ENCODE measurements around the gene CDHR3.
"Not testable (repeated sequence)": the region's sequence is repeated elsewhere in the genome, so short reads cannot be mapped to it uniquely, and the experiment has no call there.

The CDHR3 gene

GRCh38 chr7:105935250-105935649 lies 27.8 kb upstream of the CDHR3 start:
- WGBS, 2 experiments (ENCODE audit: insufficient coverage in 2 of 2), result 96 to 98% methylated on average over 3 to 4 of the region's 5 CpGs
- Histone ChIP-seq H3K4me3 (ENCODE audit: extremely low read depth, insufficient read depth, low read length, poor library complexity, severe bottlenecking) (no peak overlapping the region), H3K4me1 (ENCODE audit: control insufficient read depth, insufficient read depth, low read length, poor library complexity, severe bottlenecking) (peaks cover 3% of the 10 kb centered on the region), H3K36me3 (ENCODE audit: control insufficient read depth, insufficient read depth, low read length) (no peaks in the 10 kb centered on the region), H3K27ac (ENCODE audit: low read depth, low read length, severe bottlenecking) (no peak overlapping the region), H3K9me3 (ENCODE audit: control insufficient read depth, low read length) (no peaks in the 10 kb centered on the region)

GRCh38 chr7:105937411-105937810 lies 25.7 kb upstream of the CDHR3 start:
- no peak overlapping the region for H3K27ac ChIP-seq (ENCODE audit: low read depth, low read length, severe bottlenecking)
- H3K9me3 ChIP-seq (ENCODE audit: control insufficient read depth, low read length), result no peaks in the 10 kb centered on the region
- H3K4me3 ChIP-seq (ENCODE audit: extremely low read depth, insufficient read depth, low read length, poor library complexity, severe bottlenecking), result no peak overlapping the region
- peaks cover 6% of the 10 kb centered on the region for H3K4me1 ChIP-seq (ENCODE audit: control insufficient read depth, insufficient read depth, low read length, poor library complexity, severe bottlenecking)
- 80 to 89% methylated on average over 1 of the region's 3 CpGs for WGBS, 2 experiments (ENCODE audit: insufficient coverage in 2 of 2)
- H3K36me3 ChIP-seq (ENCODE audit: control insufficient read depth, insufficient read depth, low read length), result no peaks in the 10 kb centered on the region

- H3K4me3 ChIP-seq (ENCODE audit: extremely low read depth, insufficient read depth, low read length, poor library complexity, severe bottlenecking), result no peak overlapping the region
- WGBS, 2 experiments (ENCODE audit: insufficient coverage in 2 of 2), result 88 to 90% methylated on average over 3 to 4 of the region's 4 CpGs
- no peaks in the 10 kb centered on the region for H3K36me3 ChIP-seq (ENCODE audit: control insufficient read depth, insufficient read depth, low read length)
- H3K4me1 ChIP-seq (ENCODE audit: control insufficient read depth, insufficient read depth, low read length, poor library complexity, severe bottlenecking), result peaks cover 6% of the 10 kb centered on the region
- H3K27ac ChIP-seq (ENCODE audit: low read depth, low read length, severe bottlenecking), result peak overlapping the region; percentile 23
- H3K9me3 ChIP-seq (ENCODE audit: control insufficient read depth, low read length), result no peaks in the 10 kb centered on the region
Observed at GRCh38 chr7:105940109-105940508, 23.0 kb upstream of the CDHR3 start.

GRCh38 chr7:105941596-105941995 lies 21.5 kb upstream of the CDHR3 start:
- Histone ChIP-seq H3K9me3 (ENCODE audit: control insufficient read depth, low read length) (no peaks in the 10 kb centered on the region), H3K27ac (ENCODE audit: low read depth, low read length, severe bottlenecking) (no peak overlapping the region), H3K4me3 (ENCODE audit: extremely low read depth, insufficient read depth, low read length, poor library complexity, severe bottlenecking) (no peak overlapping the region), H3K4me1 (ENCODE audit: control insufficient read depth, insufficient read depth, low read length, poor library complexity, severe bottlenecking) (peaks cover 6% of the 10 kb centered on the region), H3K36me3 (ENCODE audit: control insufficient read depth, insufficient read depth, low read length) (no peaks in the 10 kb centered on the region)

GRCh38 chr7:105943486-105943885 lies 19.6 kb upstream of the CDHR3 start:
- H3K4me1 ChIP-seq (ENCODE audit: control insufficient read depth, insufficient read depth, low read length, poor library complexity, severe bottlenecking), result peaks cover 6% of the 10 kb centered on the region
- 90% methylated on average over 2 of the region's 2 CpGs for WGBS, 2 experiments (ENCODE audit: insufficient coverage in 2 of 2)
- H3K27ac ChIP-seq (ENCODE audit: low read depth, low read length, severe bottlenecking), result no peak overlapping the region

GRCh38 chr7:105945848-105946247 lies 17.2 kb upstream of the CDHR3 start:
- Histone ChIP-seq H3K36me3 (ENCODE audit: control insufficient read depth, insufficient read depth, low read length) (no peaks in the 10 kb centered on the region), H3K27ac (ENCODE audit: low read depth, low read length, severe bottlenecking) (no peak overlapping the region), H3K4me3 (ENCODE audit: extremely low read depth, insufficient read depth, low read length, poor library complexity, severe bottlenecking) (no peak overlapping the region), H3K9me3 (ENCODE audit: control insufficient read depth, low read length) (no peaks in the 10 kb centered on the region), H3K4me1 (ENCODE audit: control insufficient read depth, insufficient read depth, low read length, poor library complexity, severe bottlenecking) (no peaks in the 10 kb centered on the region)
- WGBS, 2 experiments (ENCODE audit: insufficient coverage in 2 of 2), result 87 to 97% methylated on average over 6 to 9 of the region's 9 CpGs

More at GRCh38 chr7:105943486-105943885, 19.6 kb upstream of the CDHR3 start:
- Histone ChIP-seq H3K36me3 (ENCODE audit: control insufficient read depth, insufficient read depth, low read length) (no peaks in the 10 kb centered on the region), H3K4me3 (ENCODE audit: extremely low read depth, insufficient read depth, low read length, poor library complexity, severe bottlenecking) (no peak overlapping the region), H3K9me3 (ENCODE audit: control insufficient read depth, low read length) (no peaks in the 10 kb centered on the region)

DNA sequence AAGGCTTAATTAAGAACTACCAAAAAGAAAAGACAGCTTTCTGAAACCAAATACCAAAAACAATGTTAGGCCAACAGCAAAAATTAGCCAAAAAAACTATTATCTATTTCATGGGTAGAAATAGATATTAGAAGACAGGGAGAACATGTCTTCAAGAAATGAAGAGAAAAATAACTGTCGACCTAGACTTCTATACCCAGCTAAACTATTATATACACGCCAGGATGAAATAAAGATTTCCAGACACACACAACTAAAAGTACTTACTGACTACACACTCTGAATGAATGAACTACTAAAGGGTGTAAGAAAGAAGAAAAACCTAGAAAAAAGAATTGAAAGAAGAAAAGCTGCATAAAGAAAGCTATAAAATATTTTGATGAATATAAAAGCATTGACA lies 11.5 kb upstream of the CDHR3 start:
- WGBS, 2 experiments (ENCODE audit: insufficient coverage in 2 of 2), result no CpG with 5 or more reads among the region's 2 CpGs
- no peak overlapping the region for H3K27ac ChIP-seq (ENCODE audit: low read depth, low read length, severe bottlenecking)
- no peaks in the 10 kb centered on the region for H3K36me3 ChIP-seq (ENCODE audit: control insufficient read depth, insufficient read depth, low read length)
- H3K4me3 ChIP-seq (ENCODE audit: extremely low read depth, insufficient read depth, low read length, poor library complexity, severe bottlenecking), result no peak overlapping the region
- H3K4me1 ChIP-seq (ENCODE audit: control insufficient read depth, insufficient read depth, low read length, poor library complexity, severe bottlenecking), result no peaks in the 10 kb centered on the region
- peaks cover 14% of the 10 kb centered on the region for H3K9me3 ChIP-seq (ENCODE audit: control insufficient read depth, low read length)

DNA sequence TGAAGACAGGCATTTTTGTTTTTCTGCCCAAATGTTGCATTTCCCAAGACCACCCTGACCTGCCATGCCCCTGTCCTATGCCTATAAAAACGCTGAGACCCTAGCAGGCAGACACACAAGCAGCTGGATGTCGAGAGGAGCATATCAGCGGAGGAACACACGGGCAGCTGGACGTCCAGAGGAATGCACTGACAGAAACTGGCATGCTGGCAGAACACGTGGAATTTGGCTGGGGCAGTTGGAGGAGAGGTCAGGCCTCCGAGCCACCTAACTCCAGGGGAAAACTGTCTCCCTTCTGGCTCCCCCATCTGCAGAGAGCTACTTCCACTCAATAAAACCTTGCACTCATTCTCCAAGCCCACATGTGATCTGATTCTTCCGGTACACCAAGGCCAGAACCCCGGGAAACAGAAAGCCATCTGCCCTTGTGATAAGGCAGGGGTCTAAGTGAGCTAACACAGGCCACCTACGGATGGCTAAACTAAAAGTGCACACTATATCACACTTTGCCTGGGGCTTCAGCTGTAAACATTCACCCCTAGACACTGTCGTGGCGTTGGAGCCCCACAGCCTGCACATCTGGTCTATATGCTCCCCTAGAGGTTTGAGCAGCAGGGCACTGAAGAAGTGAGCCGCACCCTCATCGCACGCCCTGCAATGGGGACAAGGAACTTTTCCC lies 10.0 kb upstream of the CDHR3 start:
- WGBS, 2 experiments (ENCODE audit: insufficient coverage in 2 of 2), result 74 to 82% methylated on average over 12 to 14 of the region's 15 CpGs
- no peak overlapping the region for H3K4me3 ChIP-seq (ENCODE audit: extremely low read depth, insufficient read depth, low read length, poor library complexity, severe bottlenecking)
- no peak overlapping the region for H3K27ac ChIP-seq (ENCODE audit: low read depth, low read length, severe bottlenecking)
- H3K4me1 ChIP-seq (ENCODE audit: control insufficient read depth, insufficient read depth, low read length, poor library complexity, severe bottlenecking), result no peaks in the 10 kb centered on the region
- peaks cover 14% of the 10 kb centered on the region for H3K9me3 ChIP-seq (ENCODE audit: control insufficient read depth, low read length)
- H3K36me3 ChIP-seq (ENCODE audit: control insufficient read depth, insufficient read depth, low read length), result no peaks in the 10 kb centered on the region

- Histone ChIP-seq H3K9me3 (ENCODE audit: control insufficient read depth, low read length) (peaks cover 14% of the 10 kb centered on the region), H3K4me3 (ENCODE audit: extremely low read depth, insufficient read depth, low read length, poor library complexity, severe bottlenecking) (no peak overlapping the region), H3K36me3 (ENCODE audit: control insufficient read depth, insufficient read depth, low read length) (no peaks in the 10 kb centered on the region), H3K27ac (ENCODE audit: low read depth, low read length, severe bottlenecking) (no peak overlapping the region), H3K4me1 (ENCODE audit: control insufficient read depth, insufficient read depth, low read length, poor library complexity, severe bottlenecking) (no peaks in the 10 kb centered on the region)
- 81 to 89% methylated on average over 3 of the region's 3 CpGs for WGBS, 2 experiments (ENCODE audit: insufficient coverage in 2 of 2)
Observed at GRCh38 chr7:105954711-105955110, 8.4 kb upstream of the CDHR3 start.

DNA sequence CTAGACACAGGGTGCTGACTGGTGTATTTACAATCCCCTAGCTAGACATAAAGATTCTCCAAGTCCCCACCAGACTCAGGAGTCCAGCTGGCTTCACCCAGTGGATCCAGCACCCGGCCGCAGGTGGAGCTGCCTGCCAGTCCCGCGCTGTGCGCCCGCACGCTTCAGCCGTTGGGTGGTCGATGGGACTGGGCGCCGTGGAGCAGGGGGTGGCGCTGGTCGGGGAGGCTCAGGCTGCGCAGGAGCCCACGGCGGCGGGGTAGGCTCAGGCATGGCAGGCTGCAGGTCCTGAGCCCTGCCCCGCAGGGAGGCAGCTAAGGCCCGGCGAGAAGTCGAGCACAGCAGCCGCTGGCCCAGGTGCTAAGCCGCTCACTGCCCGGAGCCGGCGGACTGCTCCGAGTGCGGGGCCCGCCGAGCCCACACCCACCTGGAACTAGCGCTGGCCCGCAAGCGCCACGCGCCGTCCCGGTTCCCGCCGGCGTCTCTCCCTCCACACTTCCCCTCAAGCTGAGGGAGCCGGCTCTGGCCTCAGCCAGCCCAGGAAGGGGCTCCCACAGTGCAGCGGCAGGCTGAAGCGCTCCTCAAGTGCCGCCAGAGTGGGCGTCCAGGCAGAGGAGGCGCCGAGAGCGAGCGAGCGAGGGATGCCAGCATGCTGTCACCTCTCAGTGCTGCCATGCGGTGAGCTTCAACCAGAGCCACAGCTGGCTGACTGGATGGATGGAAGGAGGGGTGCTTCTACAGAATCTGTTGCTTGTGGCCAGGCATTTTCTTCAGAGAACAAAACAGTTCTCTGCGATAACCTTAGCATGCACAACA lies 7.2 kb upstream of the CDHR3 start:
- not testable (repeated sequence) for H3K27ac ChIP-seq (ENCODE audit: low read depth, low read length, severe bottlenecking); H3K36me3 ChIP-seq (ENCODE audit: control insufficient read depth, insufficient read depth, low read length); H3K4me3 ChIP-seq (ENCODE audit: extremely low read depth, insufficient read depth, low read length, poor library complexity, severe bottlenecking); H3K4me1 ChIP-seq (ENCODE audit: control insufficient read depth, insufficient read depth, low read length, poor library complexity, severe bottlenecking)
- peaks cover 14% of the 10 kb centered on the region for H3K9me3 ChIP-seq (ENCODE audit: control insufficient read depth, low read length)
- WGBS, 2 experiments (ENCODE audit: insufficient coverage in 2 of 2), result 96 to 97% methylated on average over 46 to 48 of the region's 52 CpGs

GRCh38 chr7:105958012-105958411 lies 5.1 kb upstream of the CDHR3 start:
- no peak overlapping the region for H3K4me3 ChIP-seq (ENCODE audit: extremely low read depth, insufficient read depth, low read length, poor library complexity, severe bottlenecking)
- no peaks in the 10 kb centered on the region for H3K36me3 ChIP-seq (ENCODE audit: control insufficient read depth, insufficient read depth, low read length)
- 75 to 82% methylated on average over 2 to 3 of the region's 3 CpGs for WGBS, 2 experiments (ENCODE audit: insufficient coverage in 2 of 2)
- H3K27ac ChIP-seq (ENCODE audit: low read depth, low read length, severe bottlenecking), result no peak overlapping the region
- no peaks in the 10 kb centered on the region for H3K4me1 ChIP-seq (ENCODE audit: control insufficient read depth, insufficient read depth, low read length, poor library complexity, severe bottlenecking)
- no peaks in the 10 kb centered on the region for H3K9me3 ChIP-seq (ENCODE audit: control insufficient read depth, low read length)

Measured in mesodermal cell (in vitro differentiated cells).